OCI-LY7 (cell line): Measurements from ENCODE around the gene N4BP2. TPM values are rescaled to one million over a fixed set of nuclear protein-coding genes. Genes with fewer than 3 reads are reported as not detected.

Experiments
- BruUV-seq: library from RNA; stranded (reverse); fragments of 400-500 nt; replicated peaks from 2 replicates; lab custom pipeline; 2021; lab: Mats Ljungman, UMichigan
- CTCF ChIA-PET: fragments of 300-600 bp; sonication (Branson Sonifier 250); formaldehyde crosslinking; loops from one replicate; lab custom pipeline; 2022; ENCODE audit warnings: antibody characterized with exemption; ENCODE audit not compliant: unreplicated experiment; lab: Charles Lee
- POLR2A ChIA-PET: fragments of 300-600 bp; sonication (Branson Sonifier 250); formaldehyde crosslinking; loops from one replicate; lab custom pipeline; 2022; ENCODE audit warnings: antibody characterized with exemption; lab: Charles Lee
- DNase-seq: peaks from one replicate; pipeline ENCODE4 v3.0.0-alpha.2; 2015; ENCODE audit warnings: low spot score
- H2AFZ ChIP-seq: fragments of 200-600 bp; sonication (generic), shearing (Covaris generic); 2 replicates; pipeline ENCODE4 v1.6.1; 2014; ENCODE audit warnings: mild to moderate bottlenecking, antibody characterized with exemption, low read length, moderate library complexity
- H3K27ac ChIP-seq: fragments of 200-600 bp; sonication (generic); 2 replicates; pipeline ENCODE4 v1.5.1; 2014; ENCODE audit warnings: mixed run types, low read depth, mild to moderate bottlenecking, moderate library complexity, low read length, inconsistent platforms; ENCODE audit not compliant: poor library complexity, severe bottlenecking
- H3K36me3 ChIP-seq: fragments of 200-600 bp; sonication (generic); 2 replicates; pipeline ENCODE4 v1.6.1; 2014; ENCODE audit warnings: mild to moderate bottlenecking, antibody characterized with exemption, low read length, moderate library complexity, mixed read lengths; ENCODE audit not compliant: insufficient read depth
- H3K4me1 ChIP-seq: fragments of 200-600 bp; sonication (generic); 2 replicates; pipeline ENCODE4 v1.5.1; 2014; ENCODE audit warnings: mild to moderate bottlenecking, low read length; ENCODE audit not compliant: insufficient read depth, poor library complexity, severe bottlenecking
- H3K4me2 ChIP-seq: fragments of 200-600 bp; sonication (generic); 2 replicates; pipeline ENCODE4 v1.6.1; 2014; ENCODE audit warnings: mild to moderate bottlenecking, low read length
- H3K4me3 ChIP-seq: fragments of 200-600 bp; sonication (generic); 2 replicates; pipeline ENCODE4 v1.5.1; 2014; ENCODE audit warnings: mild to moderate bottlenecking, low read depth, low read length; ENCODE audit not compliant: poor library complexity, severe bottlenecking
- H3K79me2 ChIP-seq: fragments of 200-600 bp; sonication (generic); 2 replicates; pipeline ENCODE4 v1.6.1; 2016; ENCODE audit warnings: low read depth, mild to moderate bottlenecking, low read length, moderate library complexity, mixed read lengths; ENCODE audit not compliant: insufficient read depth
- H3K9me2 ChIP-seq: fragments of 200-600 bp; sonication (generic); 2 replicates; pipeline ENCODE4 v1.6.1; 2016; ENCODE audit warnings: mild to moderate bottlenecking, low read length, mixed read lengths; ENCODE audit not compliant: insufficient read depth
- H3K9me3 ChIP-seq: fragments of 200-600 bp; sonication (generic); 2 replicates; pipeline ENCODE4 v1.6.1; 2014; ENCODE audit warnings: mild to moderate bottlenecking, mixed run types, low read length, mixed read lengths
- H4K20me1 ChIP-seq: fragments of 200-600 bp; sonication (generic); 2 replicates; pipeline ENCODE4 v1.6.1; 2014; ENCODE audit warnings: mild to moderate bottlenecking, antibody characterized with exemption, low read length, moderate library complexity, mixed read lengths; ENCODE audit not compliant: insufficient read depth
- EZH2phosphoT487 ChIP-seq: fragments of 200-600 bp; sonication (generic); IDR thresholded peaks from 2 replicates; pipeline ENCODE4 v1.6.1; 2018; ENCODE audit warnings: low read depth, borderline replicate concordance, mild to moderate bottlenecking, mixed run types, antibody characterized with exemption, low read length, moderate library complexity, mixed read lengths
- intact Hi-C: fragments of 100-400 bp; cut with micrococcal nuclease; formaldehyde crosslinking; loops from one replicate; pipeline ENCODE4 v1.10.0; 2022; ENCODE audit not compliant: unreplicated experiment
- total RNA-seq, 2 experiments: library from RNA; depleted of rRNA in 1 of 2; stranded (reverse); fragments of >200 nt in 1 of 2; shearing (Covaris generic) in 1 of 2; gene quantifications; 2 replicates each; pipeline ENCODE4 v1.2.3, GENCODE V29; 2014 to 2022
- TF ChIP-seq, protein P1 (sequence below): fragments of 200-600 bp; sonication (generic); conservative IDR thresholded peaks from 2 replicates; pipeline ENCODE4 v1.5.1; 2014; ENCODE audit warnings: mild to moderate bottlenecking, antibody characterized with exemption, low read length, moderate library complexity, mixed read lengths

The N4BP2 gene
- total RNA-seq, 2 experiments from 2014 or later = 11.4 to 17.8 TPM

GRCh38 chr4:40190019-40190418 lies 133.4 kb downstream of the N4BP2 start:
- Histone ChIP-seq H3K79me2 (peaks cover 51% of the 10 kb centered on the region), H3K4me1 (peaks cover 92% of the 10 kb centered on the region), H3K9me2 (no peaks in the 10 kb centered on the region), H3K36me3 (no peaks in the 10 kb centered on the region), H3K27ac (peak overlapping the region; percentile 93), H3K4me3 (peak overlapping the region; percentile 79), H2AFZ (peak overlapping the region; percentile 83; the same call in 1 of the 2 replicates), H4K20me1 (no peaks in the 10 kb centered on the region), H3K9me3 (no peaks in the 10 kb centered on the region), H3K4me2 (peak overlapping the region; percentile 84)
- ChIA-PET CTCF (no interaction called here), POLR2A (interaction anchor here (0.6 to 17.3 kb wide), 12 partner anchors 8 to 556 kb away, joined by 3 to 212 read pairs (median 6); partner anchors contain the start of gene RHOH)
- no peak for DNase-seq
- TF ChIP-seq, protein P1, sequence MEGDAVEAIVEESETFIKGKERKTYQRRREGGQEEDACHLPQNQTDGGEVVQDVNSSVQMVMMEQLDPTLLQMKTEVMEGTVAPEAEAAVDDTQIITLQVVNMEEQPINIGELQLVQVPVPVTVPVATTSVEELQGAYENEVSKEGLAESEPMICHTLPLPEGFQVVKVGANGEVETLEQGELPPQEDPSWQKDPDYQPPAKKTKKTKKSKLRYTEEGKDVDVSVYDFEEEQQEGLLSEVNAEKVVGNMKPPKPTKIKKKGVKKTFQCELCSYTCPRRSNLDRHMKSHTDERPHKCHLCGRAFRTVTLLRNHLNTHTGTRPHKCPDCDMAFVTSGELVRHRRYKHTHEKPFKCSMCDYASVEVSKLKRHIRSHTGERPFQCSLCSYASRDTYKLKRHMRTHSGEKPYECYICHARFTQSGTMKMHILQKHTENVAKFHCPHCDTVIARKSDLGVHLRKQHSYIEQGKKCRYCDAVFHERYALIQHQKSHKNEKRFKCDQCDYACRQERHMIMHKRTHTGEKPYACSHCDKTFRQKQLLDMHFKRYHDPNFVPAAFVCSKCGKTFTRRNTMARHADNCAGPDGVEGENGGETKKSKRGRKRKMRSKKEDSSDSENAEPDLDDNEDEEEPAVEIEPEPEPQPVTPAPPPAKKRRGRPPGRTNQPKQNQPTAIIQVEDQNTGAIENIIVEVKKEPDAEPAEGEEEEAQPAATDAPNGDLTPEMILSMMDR = no peak
- no peak for TF ChIP-seq EZH2phosphoT487
- intact Hi-C loops = loop anchor here (5.0 to 10.0 kb wide), 3 partner anchors 325 to 1022 kb away; partner anchors contain the start of gene APBB2
- BruUV-seq = no TSS peak

DNA sequence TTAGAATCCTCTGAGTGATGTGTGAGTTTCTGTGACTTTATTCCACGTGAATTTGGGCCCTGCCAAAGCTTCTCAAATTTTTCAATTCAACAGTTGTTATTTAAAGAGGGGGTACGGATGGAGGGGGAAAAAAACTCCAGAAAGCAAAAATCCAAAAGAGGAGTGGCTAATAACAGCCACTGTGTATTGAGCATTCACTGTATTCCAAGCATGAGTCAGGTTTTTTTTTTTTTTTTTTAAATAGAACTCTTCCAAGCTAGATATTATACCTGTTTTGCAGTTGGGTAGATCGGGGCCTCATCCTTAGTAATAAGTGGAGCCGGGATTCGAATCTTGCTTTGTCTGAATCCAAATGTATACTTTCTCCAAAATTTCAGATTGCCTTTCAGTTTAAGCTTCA lies 133.8 kb downstream of the N4BP2 start:
- no peak for DNase-seq
- Histone ChIP-seq H3K79me2 (peaks cover 51% of the 10 kb centered on the region), H3K9me3 (no peaks in the 10 kb centered on the region), H3K36me3 (no peaks in the 10 kb centered on the region), H3K9me2 (no peaks in the 10 kb centered on the region), H2AFZ (peak overlapping the region; percentile 83; the same call in 1 of the 2 replicates), H3K4me3 (peak overlapping the region; percentile 79), H3K4me1 (peaks cover 92% of the 10 kb centered on the region), H3K4me2 (peak overlapping the region; percentile 84), H4K20me1 (no peaks in the 10 kb centered on the region), H3K27ac (peak overlapping the region; percentile 93)
- TSS peak; percentile 27 for BruUV-seq
- POLR2A ChIA-PET = interaction anchor here (0.6 to 17.3 kb wide), 16 partner anchors 9 to 1602 kb away, joined by 3 to 212 read pairs (median 5); no protein-coding TSS in a partner anchor
- TF ChIP-seq, protein P1 = no peak
- no peak for TF ChIP-seq EZH2phosphoT487
- intact Hi-C loops = loop anchor here (5.0 to 10.0 kb wide), 3 partner anchors 324 to 1022 kb away; partner anchors contain the start of gene APBB2
- CTCF ChIA-PET = no interaction called here
